Liver (tissue), 3 donors: ENCODE measurements around the gene GUCY2F.

Experiments
- CTCF ChIP-seq: fragments of 150-350 bp; IDR thresholded peaks from 2 replicates; pipeline ENCODE4 v1.5.1; 2017; ENCODE audit warnings: improper control_type of control experiment, low read depth, low read length; ENCODE audit not compliant: missing input control
- RAD21 ChIP-seq, 2 donors: IDR thresholded peaks; 2 replicates each; pipeline ENCODE4 v1.6.1; 2016; ENCODE audit warnings: antibody characterized with exemption in 2 of 2, mild to moderate bottlenecking in 2 of 2
- donor health status: healthy.
- donor health status: healthy.

- TF ChIP-seq RAD21 (IDR thresholded peaks at IDR 0.05) (no peak), CTCF (no peak)
Observed at GRCh38 chrX:109336141-109336540, 145.7 kb downstream of the GUCY2F start.
